IPS-20b (cell line): ENCODE results near the gene NDUFB6.

Experiments used
- H3K27ac ChIP-seq: one replicate; pipeline ENCODE4 v1.5.1; 2013; ENCODE audit warnings: low read length
- H3K27me3 ChIP-seq: 2 replicates; pipeline ENCODE4 v1.6.1; 2013; ENCODE audit warnings: mild to moderate bottlenecking, low read length, inconsistent platforms; ENCODE audit not compliant: insufficient read depth
- H3K36me3 ChIP-seq: 2 replicates; pipeline ENCODE4 v1.6.1; 2013; ENCODE audit warnings: low read depth, mild to moderate bottlenecking, inconsistent platforms, low read length, moderate library complexity; ENCODE audit not compliant: insufficient read depth
- H3K4me1 ChIP-seq: 2 replicates; pipeline ENCODE4 v1.6.1; 2013; ENCODE audit warnings: mild to moderate bottlenecking, control low read depth, inconsistent platforms, low read length, moderate library complexity; ENCODE audit not compliant: insufficient read depth
- H3K4me3 ChIP-seq: 2 replicates; pipeline ENCODE4 v1.5.1; 2013; ENCODE audit warnings: mild to moderate bottlenecking, low read length, inconsistent platforms
- H3K9ac ChIP-seq: 2 replicates; pipeline ENCODE4 v1.6.1; 2013; ENCODE audit warnings: low read depth, mild to moderate bottlenecking, inconsistent platforms, low read length, moderate library complexity
- H3K9me3 ChIP-seq: 2 replicates; pipeline ENCODE4 v1.6.1; 2013; ENCODE audit warnings: mild to moderate bottlenecking, low read depth, low read length, inconsistent platforms; ENCODE audit not compliant: insufficient read depth

NDUFB6 gene

DNA sequence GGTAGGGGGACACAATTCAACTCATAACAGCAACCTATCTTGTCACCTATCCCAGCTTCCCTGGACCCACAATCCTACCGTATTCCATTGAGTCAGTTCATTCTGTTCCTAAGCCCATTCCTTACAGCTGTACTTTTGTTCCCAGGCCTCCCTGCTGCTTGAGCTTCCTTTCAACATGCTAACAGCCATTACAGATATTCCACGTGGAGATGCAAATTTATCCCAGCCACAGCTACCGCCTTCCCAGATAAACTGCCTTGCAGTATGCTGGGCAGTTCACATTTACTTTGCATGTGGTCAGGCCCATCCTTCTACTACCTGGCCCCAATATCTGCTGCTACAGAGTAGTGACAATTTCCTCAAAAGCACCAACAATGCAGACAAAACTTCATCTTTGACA is 70.0 kb downstream of the NDUFB6 start:
- no peak overlapping the region for H3K4me3 ChIP-seq
- H3K27ac ChIP-seq: no peak overlapping the region
- peaks cover 4% of the 10 kb centered on the region for H3K36me3 ChIP-seq
- H3K4me1 ChIP-seq: peaks cover 8% of the 10 kb centered on the region; the same call in 1 of the 2 replicates
- H3K9me3 ChIP-seq: no peaks in the 10 kb centered on the region
- H3K9ac ChIP-seq: no peak overlapping the region; the same call in 1 of the 2 replicates
- H3K27me3 ChIP-seq: no peaks in the 10 kb centered on the region
